ENCODE data around the gene PLPP1. TPM values are rescaled to one million over a fixed set of nuclear protein-coding genes. Genes with fewer than 3 reads are reported as not detected.

The PLPP1 gene
- total RNA-seq, 2 donors from 2014 or later = 53.0 to 85.7 TPM

DNA sequence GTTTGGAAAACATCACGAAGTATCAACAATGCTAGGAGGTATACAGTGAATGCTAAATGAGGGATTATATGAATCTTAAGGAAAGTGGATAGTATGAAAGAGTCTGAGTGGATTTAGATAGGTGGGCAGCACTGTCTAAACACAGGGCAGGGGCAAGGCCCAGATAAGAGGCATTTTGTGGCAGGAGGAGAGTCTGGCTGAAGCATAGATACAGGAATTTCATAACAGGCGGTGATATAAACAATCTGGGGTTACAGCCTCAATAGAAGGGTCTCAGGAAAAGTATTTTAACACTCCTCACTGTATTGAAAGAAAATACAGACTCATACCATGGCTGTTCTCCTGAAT, 96.9 kb downstream of the PLPP1 start:
- H3K9ac ChIP-seq (ENCODE audit: low read depth in 2 of 2, low read length in 2 of 2) = peak overlapping the region in 1 of 2 donors; percentile 28
- DNase-seq = no peak

DNA sequence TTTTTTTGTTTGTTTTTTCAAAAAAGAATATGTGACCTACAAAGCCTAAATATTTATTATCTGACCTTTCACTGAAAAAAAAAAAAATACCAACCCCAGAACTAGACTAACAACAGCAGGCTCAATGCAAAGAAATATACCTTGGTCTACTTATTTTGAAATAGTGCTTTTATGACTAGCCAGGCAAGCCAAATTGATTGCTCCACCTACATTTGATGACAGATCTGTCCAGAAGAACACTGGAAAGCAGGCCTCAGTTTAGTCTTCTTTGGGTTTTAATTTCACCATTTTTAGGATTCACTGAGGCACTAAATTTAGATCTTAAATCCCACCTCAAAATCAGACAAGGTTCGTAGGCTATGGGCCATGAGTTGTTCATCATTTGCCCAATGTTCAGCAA, 97.3 kb downstream of the PLPP1 start:
- Histone ChIP-seq H3K9me3 (no peaks in the 10 kb centered on the region), H3K36me3 (no peaks in the 10 kb centered on the region), H3K9ac (ENCODE audit: low read depth in 2 of 2, low read length in 2 of 2) (peak overlapping the region in 1 of 2 donors; percentile 28), H3K27ac (peak overlapping the region; percentile 64), H3K4me1 (peaks cover 7% of the 10 kb centered on the region), H3K4me3 (no peak overlapping the region), H3K27me3 (no peaks in the 10 kb centered on the region)
- TF ChIP-seq CTCF (IDR thresholded peaks at IDR 0.05) = no peak
- intact Hi-C loops (cut with DNase I) = no loop called here
- DNase-seq = no peak

More for the DNA sequence above, 96.9 kb downstream of the PLPP1 start:
- Histone ChIP-seq H3K4me1 (peaks cover 7% of the 10 kb centered on the region), H3K27me3 (no peaks in the 10 kb centered on the region), H3K27ac (peak overlapping the region; percentile 64), H3K36me3 (no peaks in the 10 kb centered on the region), H3K4me3 (no peak overlapping the region), H3K9me3 (no peaks in the 10 kb centered on the region)
- TF ChIP-seq CTCF (IDR thresholded peaks at IDR 0.05) = no peak
- intact Hi-C loops (cut with DNase I) = no loop called here

GRCh38 chr5:55432549-55432948, 102.2 kb downstream of the PLPP1 start:
- no peak overlapping the region for H3K9ac ChIP-seq (ENCODE audit: low read depth in 2 of 2, low read length in 2 of 2)
- intact Hi-C loops (cut with DNase I) = no loop called here
- H3K9me3 ChIP-seq = no peaks in the 10 kb centered on the region
- peaks cover 13% of the 10 kb centered on the region for H3K4me1 ChIP-seq
- no peak for DNase-seq
- no peaks in the 10 kb centered on the region for H3K36me3 ChIP-seq
- H3K27ac ChIP-seq = no peak overlapping the region
- no peak for TF ChIP-seq CTCF (IDR thresholded peaks at IDR 0.05)
- no peaks in the 10 kb centered on the region for H3K27me3 ChIP-seq
- no peak overlapping the region for H3K4me3 ChIP-seq

- peaks cover 12% of the 10 kb centered on the region for H3K4me1 ChIP-seq
- H3K36me3 ChIP-seq = no peaks in the 10 kb centered on the region
- no peak for TF ChIP-seq CTCF (IDR thresholded peaks at IDR 0.05)
- peak overlapping the region; percentile 57 for H3K27ac ChIP-seq
- DNase-seq = peak; percentile 92
- intact Hi-C loops (cut with DNase I) = no loop called here
- no peak overlapping the region for H3K9ac ChIP-seq (ENCODE audit: low read depth in 2 of 2, low read length in 2 of 2)
- no peak overlapping the region for H3K4me3 ChIP-seq
- no peaks in the 10 kb centered on the region for H3K9me3 ChIP-seq
- H3K27me3 ChIP-seq = no peaks in the 10 kb centered on the region
Measured at GRCh38 chr5:55429613-55430253, 105.0 kb downstream of the PLPP1 start.

- Histone ChIP-seq H3K4me3 (no peak overlapping the region), H3K27ac (peak overlapping the region; percentile 57), H3K36me3 (peaks cover 3% of the 10 kb centered on the region), H3K27me3 (no peaks in the 10 kb centered on the region), H3K9ac (ENCODE audit: low read depth in 2 of 2, low read length in 2 of 2) (no peak overlapping the region), H3K9me3 (no peaks in the 10 kb centered on the region), H3K4me1 (peaks cover 12% of the 10 kb centered on the region)
- intact Hi-C loops (cut with DNase I) = no loop called here
- TF ChIP-seq CTCF (IDR thresholded peaks at IDR 0.05) = no peak
- no peak for DNase-seq
Measured at GRCh38 chr5:55429221-55429612, 105.5 kb downstream of the PLPP1 start.
